GM21390 (cell line): Measurements from ENCODE around the gene OS9.

ENCODE experiments used
- ATAC-seq: cut with Tn5 transposase; IDR thresholded peaks from one replicate; pipeline ENCODE4 v1.9.1; 2021; ENCODE audit not compliant: unreplicated experiment

OS9 gene

GRCh38 chr12:57765698-57766463, 71.9 kb downstream of the OS9 start:
- ATAC-seq: no peak

DNA sequence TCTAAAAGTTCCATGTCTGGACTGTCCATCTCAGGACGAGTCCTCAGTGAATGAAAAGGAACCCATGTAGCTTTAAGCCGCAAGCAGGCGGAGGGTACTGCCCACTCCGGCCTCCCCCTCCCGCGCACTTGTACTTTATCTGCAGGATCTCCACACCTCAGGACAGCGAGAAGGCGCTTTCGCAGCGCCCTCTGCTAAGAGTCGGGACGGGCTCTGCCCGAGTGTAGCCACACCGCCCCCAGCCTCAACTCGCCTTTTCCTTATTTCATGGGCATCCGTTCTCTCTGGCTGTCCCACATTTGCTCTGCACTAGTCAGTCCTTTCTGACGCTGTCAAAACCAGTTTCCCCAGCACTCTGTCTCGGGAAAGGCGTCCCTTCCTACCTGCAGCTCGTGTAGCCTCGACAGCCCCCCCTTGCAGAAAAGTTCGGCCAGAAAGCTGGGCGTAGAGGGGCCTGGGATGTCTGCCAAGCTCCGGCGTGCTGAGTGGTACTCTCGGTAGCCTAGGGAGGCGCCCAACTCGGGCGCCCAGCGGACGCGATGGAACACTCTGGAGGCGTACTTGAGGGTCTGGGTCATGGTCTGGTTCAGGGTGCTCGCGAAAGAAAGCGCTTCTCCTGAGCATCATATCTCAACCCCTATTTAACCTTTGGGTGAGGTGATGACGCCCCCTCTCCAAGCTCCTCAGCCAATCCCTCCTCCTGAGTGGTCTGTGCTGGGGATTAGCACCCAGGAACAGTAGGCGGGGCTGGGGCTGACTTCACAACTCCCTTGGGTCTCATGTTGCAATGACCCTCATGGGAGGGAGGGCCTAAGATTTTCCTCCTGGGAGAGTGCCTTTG, 72.8 kb downstream of the OS9 start, which contains the start of gene CYP27B1:
CYP27B1 (minus strand) TSS at position 615 of the 841 bp plus-strand sequence; CDS start at position 578, 37 bp downstream.
- ATAC-seq: no peak

DNA sequence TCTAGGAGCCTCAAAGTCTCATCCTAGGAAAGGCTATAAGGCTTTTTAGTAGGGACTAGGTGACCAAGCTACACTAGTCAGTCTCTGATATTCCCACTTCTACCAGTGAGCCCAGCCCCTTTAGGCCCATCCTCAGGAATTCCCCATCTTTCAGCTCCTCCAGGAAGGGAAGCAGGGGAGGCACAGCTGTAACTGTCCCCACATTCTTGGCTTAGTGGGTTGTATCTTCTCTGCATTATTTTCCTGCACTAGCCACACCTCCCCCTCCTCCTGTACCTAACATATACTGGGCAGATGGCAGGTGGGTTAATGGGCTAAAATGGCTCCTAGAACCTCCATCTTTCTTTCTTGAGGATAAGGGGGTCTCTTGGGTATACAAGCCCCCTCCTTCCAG, 73.4 kb downstream of the OS9 start:
- no peak for ATAC-seq

DNA sequence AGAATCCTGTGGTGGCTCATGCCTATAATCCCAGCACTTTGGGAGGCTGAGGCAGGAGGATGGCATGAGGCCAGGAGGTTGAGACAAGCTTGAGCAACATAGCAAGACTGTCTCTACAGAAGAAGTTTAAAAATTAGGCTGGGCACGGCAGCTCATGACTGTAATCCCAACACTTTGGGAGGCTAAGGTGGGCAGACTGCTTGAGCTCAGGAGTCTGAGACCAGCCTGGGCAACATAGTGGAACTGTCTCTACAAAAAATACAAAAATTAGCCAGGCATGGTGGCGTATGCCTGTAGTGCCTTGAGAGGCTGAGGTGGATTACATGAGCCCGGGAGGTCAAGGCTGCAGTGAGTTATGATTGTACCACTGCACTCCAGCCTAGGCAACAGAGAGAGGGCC, 73.9 kb downstream of the OS9 start:
- no peak for ATAC-seq

GRCh38 chr12:57769594-57769993, 75.7 kb downstream of the OS9 start:
- no peak for ATAC-seq

- no peak for ATAC-seq
Observed at GRCh38 chr12:57770734-57771133, 76.8 kb downstream of the OS9 start.
